Astrocyte (in vitro differentiated cells and primary cell): ENCODE measurements around the gene LIN37. TPM values are rescaled to one million over a fixed set of nuclear protein-coding genes. Genes with fewer than 3 reads are reported as not detected.
A peak's percentile ranks its signal among the peaks of the same experiment; 100 is the strongest.

Source experiments
- DNase-seq: peaks from one replicate; pipeline ENCODE4 v3.0.0-alpha.2; 2010; ENCODE audit warnings: low read depth
- FAIRE-seq: peaks from 2 replicates; lab custom pipeline; 2011; peaks lifted over from hg19 to GRCh38; lab: Jason Lieb, UNC
- H2AFZ ChIP-seq: 2 replicates; pipeline ENCODE4 v1.6.0; 2012; ENCODE audit warnings: low read depth, low read length, inconsistent platforms
- H3K27ac ChIP-seq: 2 replicates; pipeline ENCODE4 v1.5.1; 2011; ENCODE audit warnings: low read depth, low read length, inconsistent platforms
- H3K27me3 ChIP-seq: 2 replicates; pipeline ENCODE4 v1.6.0; 2011; ENCODE audit warnings: low read length, inconsistent platforms; ENCODE audit not compliant: insufficient read depth
- H3K36me3 ChIP-seq: 2 replicates; pipeline ENCODE4 v1.5.1; 2011; ENCODE audit warnings: low read length, inconsistent platforms; ENCODE audit not compliant: insufficient read depth
- H3K4me1 ChIP-seq: 2 replicates; pipeline ENCODE4 v1.5.1; 2011; ENCODE audit warnings: low read length, inconsistent platforms; ENCODE audit not compliant: insufficient read depth
- H3K4me2 ChIP-seq: 2 replicates; pipeline ENCODE4 v1.6.0; 2012; ENCODE audit warnings: low read length, inconsistent platforms
- H3K4me3 ChIP-seq: 2 replicates; pipeline ENCODE4 v1.5.1; 2011; ENCODE audit warnings: low read depth, mild to moderate bottlenecking, low read length, inconsistent platforms; ENCODE audit not compliant: insufficient read depth
- H3K79me2 ChIP-seq: 2 replicates; pipeline ENCODE4 v1.6.0; 2012; ENCODE audit warnings: mild to moderate bottlenecking, low read length, inconsistent platforms; ENCODE audit not compliant: insufficient read depth
- H3K9ac ChIP-seq: 2 replicates; pipeline ENCODE4 v1.6.0; 2012; ENCODE audit warnings: mild to moderate bottlenecking, low read length, inconsistent platforms
- H3K9me3 ChIP-seq: 2 replicates; pipeline ENCODE4 v1.5.1; 2012; ENCODE audit warnings: low read depth, mild to moderate bottlenecking, low read length, inconsistent platforms; ENCODE audit not compliant: insufficient read depth
- H4K20me1 ChIP-seq: 2 replicates; pipeline ENCODE4 v1.6.0; 2012; ENCODE audit warnings: low read length, inconsistent platforms; ENCODE audit not compliant: insufficient read depth
- H3K27ac Mint-ChIP-seq: one replicate; pipeline ENCODE4 v1.8.0; 2021; ENCODE audit warnings: mild to moderate bottlenecking, mixed read lengths; ENCODE audit not compliant: unreplicated experiment
- H3K27me3 Mint-ChIP-seq: one replicate; pipeline ENCODE4 v1.8.0; 2021; ENCODE audit warnings: low read depth, mixed read lengths; ENCODE audit not compliant: unreplicated experiment
- H3K36me3 Mint-ChIP-seq: one replicate; pipeline ENCODE4 v1.8.0; 2021; ENCODE audit warnings: low read depth, mixed read lengths; ENCODE audit not compliant: unreplicated experiment
- H3K4me1 Mint-ChIP-seq: one replicate; pipeline ENCODE4 v1.8.0; 2021; ENCODE audit warnings: low read depth, mixed read lengths; ENCODE audit not compliant: unreplicated experiment
- H3K4me3 Mint-ChIP-seq: one replicate; pipeline ENCODE4 v1.8.0; 2021; ENCODE audit warnings: mild to moderate bottlenecking, moderate library complexity, mixed read lengths; ENCODE audit not compliant: unreplicated experiment
- H3K9me3 Mint-ChIP-seq: one replicate; pipeline ENCODE4 v1.8.0; 2021; ENCODE audit warnings: mild to moderate bottlenecking, mixed read lengths; ENCODE audit not compliant: unreplicated experiment
- CTCF ChIP-seq: IDR thresholded peaks from 2 replicates; pipeline ENCODE4 v1.5.1; 2011; ENCODE audit warnings: low read depth, mild to moderate bottlenecking, inconsistent platforms, low read length, moderate library complexity; ENCODE audit not compliant: insufficient read depth
- EZH2 ChIP-seq: IDR thresholded peaks from 2 replicates; pipeline ENCODE4 v1.6.1; 2012; ENCODE audit warnings: mild to moderate bottlenecking, low read length, inconsistent platforms; ENCODE audit not compliant: insufficient read depth
- total RNA-seq: library from RNA; stranded (reverse); gene quantifications from 2 replicates; pipeline ENCODE4 v1.2.1, GENCODE V29; 2021

LIN37 gene
- total RNA-seq, 1 donor from 2014 or later: 15.6 TPM

- no peaks in the 10 kb centered on the region for H3K27me3 ChIP-seq
- peak overlapping the region; percentile 66 for H3K27ac Mint-ChIP-seq
- H3K36me3 ChIP-seq: peaks cover 8% of the 10 kb centered on the region
Measured at GRCh38 chr19:35736913-35737886, 11.2 kb upstream of the LIN37 start.

GRCh38 chr19:35738021-35738886 is 10.1 kb upstream of the LIN37 start:
- Histone ChIP-seq H3K36me3 (peaks cover 8% of the 10 kb centered on the region), H2AFZ (no peak overlapping the region), H3K79me2 (no peaks in the 10 kb centered on the region), H3K9me3 (no peaks in the 10 kb centered on the region), H3K9ac (no peak overlapping the region), H3K27ac (no peak overlapping the region), H3K4me3 (no peak overlapping the region), H3K4me1 (peaks cover 5% of the 10 kb centered on the region), H3K4me2 (no peak overlapping the region), H3K27me3 (no peaks in the 10 kb centered on the region), H4K20me1 (peaks cover 32% of the 10 kb centered on the region)
- DNase-seq (no peak), FAIRE-seq (no peak)
- H3K4me1 Mint-ChIP-seq: no peaks in the 10 kb centered on the region
- H3K4me3 Mint-ChIP-seq: no peak overlapping the region
- H3K27ac Mint-ChIP-seq: no peak overlapping the region
- no peaks in the 10 kb centered on the region for H3K27me3 Mint-ChIP-seq
- TF ChIP-seq EZH2 (no peak), CTCF (no peak)
- H3K36me3 Mint-ChIP-seq: peaks cover 16% of the 10 kb centered on the region
- no peaks in the 10 kb centered on the region for H3K9me3 Mint-ChIP-seq

More at GRCh38 chr19:35736913-35737886, 11.2 kb upstream of the LIN37 start:
- no peak overlapping the region for H3K9ac ChIP-seq
- TF ChIP-seq CTCF (no peak), EZH2 (no peak)
- H3K27ac ChIP-seq: no peak overlapping the region
- peaks cover 32% of the 10 kb centered on the region for H4K20me1 ChIP-seq
- peaks cover 5% of the 10 kb centered on the region for H3K4me1 ChIP-seq
- FAIRE-seq (no peak), DNase-seq (no peak)
- no peaks in the 10 kb centered on the region for H3K9me3 Mint-ChIP-seq
- no peaks in the 10 kb centered on the region for H3K27me3 Mint-ChIP-seq
- no peaks in the 10 kb centered on the region for H3K4me1 Mint-ChIP-seq
- H3K79me2 ChIP-seq: no peaks in the 10 kb centered on the region
- H2AFZ ChIP-seq: no peak overlapping the region
- H3K36me3 Mint-ChIP-seq: peaks cover 16% of the 10 kb centered on the region
- H3K4me2 ChIP-seq: no peak overlapping the region
- H3K9me3 ChIP-seq: no peaks in the 10 kb centered on the region
- H3K4me3 ChIP-seq: no peak overlapping the region
- no peak overlapping the region for H3K4me3 Mint-ChIP-seq
